Measurements from ENCODE around the gene PCDHB11.
"Not testable (repeated sequence)": the region's sequence is repeated elsewhere in the genome, so short reads cannot be mapped to it uniquely, and the experiment has no call there.

DNA sequence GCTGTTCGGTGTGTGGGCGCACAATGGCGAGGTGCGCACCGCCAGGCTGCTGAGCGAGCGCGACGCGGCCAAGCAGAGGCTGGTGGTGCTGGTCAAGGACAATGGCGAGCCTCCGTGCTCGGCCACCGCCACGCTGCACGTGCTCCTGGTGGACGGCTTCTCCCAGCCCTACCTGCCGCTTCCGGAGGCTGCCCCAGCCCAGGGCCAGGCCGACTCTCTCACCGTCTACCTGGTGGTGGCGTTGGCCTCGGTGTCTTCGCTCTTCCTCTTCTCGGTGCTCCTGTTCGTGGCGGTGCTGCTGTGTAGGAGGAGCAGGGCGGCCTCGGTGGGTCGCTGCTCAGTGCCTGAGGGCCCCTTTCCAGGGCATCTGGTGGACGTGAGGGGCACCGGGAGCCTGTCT is 19.6 kb upstream of the PCDHB11 start:
- TF ChIP-seq, protein P1, sequence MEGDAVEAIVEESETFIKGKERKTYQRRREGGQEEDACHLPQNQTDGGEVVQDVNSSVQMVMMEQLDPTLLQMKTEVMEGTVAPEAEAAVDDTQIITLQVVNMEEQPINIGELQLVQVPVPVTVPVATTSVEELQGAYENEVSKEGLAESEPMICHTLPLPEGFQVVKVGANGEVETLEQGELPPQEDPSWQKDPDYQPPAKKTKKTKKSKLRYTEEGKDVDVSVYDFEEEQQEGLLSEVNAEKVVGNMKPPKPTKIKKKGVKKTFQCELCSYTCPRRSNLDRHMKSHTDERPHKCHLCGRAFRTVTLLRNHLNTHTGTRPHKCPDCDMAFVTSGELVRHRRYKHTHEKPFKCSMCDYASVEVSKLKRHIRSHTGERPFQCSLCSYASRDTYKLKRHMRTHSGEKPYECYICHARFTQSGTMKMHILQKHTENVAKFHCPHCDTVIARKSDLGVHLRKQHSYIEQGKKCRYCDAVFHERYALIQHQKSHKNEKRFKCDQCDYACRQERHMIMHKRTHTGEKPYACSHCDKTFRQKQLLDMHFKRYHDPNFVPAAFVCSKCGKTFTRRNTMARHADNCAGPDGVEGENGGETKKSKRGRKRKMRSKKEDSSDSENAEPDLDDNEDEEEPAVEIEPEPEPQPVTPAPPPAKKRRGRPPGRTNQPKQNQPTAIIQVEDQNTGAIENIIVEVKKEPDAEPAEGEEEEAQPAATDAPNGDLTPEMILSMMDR (IDR thresholded peaks at IDR 0.05): not testable (repeated sequence)
- not testable (repeated sequence) for TF ChIP-seq POLR2A (IDR thresholded peaks at IDR 0.05)
